Sciatic nerve (tissue), 2 donors: ENCODE data around the gene ANKZF1. TPM values are rescaled to one million over a fixed set of nuclear protein-coding genes. Genes with fewer than 3 reads are reported as not detected.
"Not testable (repeated sequence)": the region's sequence is repeated elsewhere in the genome, so short reads cannot be mapped to it uniquely, and the experiment has no call there.

Experiments
- ATAC-seq: fragments of 200-7000 bp; cut with Tn5 transposase; one replicate; pipeline ENCODE4 v1.9.1; 2020; ENCODE audit warnings: mild to moderate bottlenecking, moderate library complexity
- DNase-seq: peaks from one replicate; pipeline ENCODE4 v3.0.0-alpha.2; 2020; ENCODE audit warnings: low spot score
- intact Hi-C: fragments of 100-400 bp; cut with DNase I; formaldehyde crosslinking; loops from one replicate; pipeline ENCODE4 v1.14.2; 2022
- total RNA-seq: library from RNA; stranded (reverse); fragmentation: NEBNext Ultra II Directional; extraction: Animal tissue kit (Norgen Biotek cat#: 25700); gene quantifications from one replicate; pipeline ENCODE4 v1.2.1, GENCODE V29; 2021
- donor health status: DM: no; HTN: no; CAD: no.
- donor health status: DM: no; HTN: no; CAD: no.

Gene ANKZF1
- total RNA-seq, 1 donor from 2014 or later = 46.9 TPM

DNA sequence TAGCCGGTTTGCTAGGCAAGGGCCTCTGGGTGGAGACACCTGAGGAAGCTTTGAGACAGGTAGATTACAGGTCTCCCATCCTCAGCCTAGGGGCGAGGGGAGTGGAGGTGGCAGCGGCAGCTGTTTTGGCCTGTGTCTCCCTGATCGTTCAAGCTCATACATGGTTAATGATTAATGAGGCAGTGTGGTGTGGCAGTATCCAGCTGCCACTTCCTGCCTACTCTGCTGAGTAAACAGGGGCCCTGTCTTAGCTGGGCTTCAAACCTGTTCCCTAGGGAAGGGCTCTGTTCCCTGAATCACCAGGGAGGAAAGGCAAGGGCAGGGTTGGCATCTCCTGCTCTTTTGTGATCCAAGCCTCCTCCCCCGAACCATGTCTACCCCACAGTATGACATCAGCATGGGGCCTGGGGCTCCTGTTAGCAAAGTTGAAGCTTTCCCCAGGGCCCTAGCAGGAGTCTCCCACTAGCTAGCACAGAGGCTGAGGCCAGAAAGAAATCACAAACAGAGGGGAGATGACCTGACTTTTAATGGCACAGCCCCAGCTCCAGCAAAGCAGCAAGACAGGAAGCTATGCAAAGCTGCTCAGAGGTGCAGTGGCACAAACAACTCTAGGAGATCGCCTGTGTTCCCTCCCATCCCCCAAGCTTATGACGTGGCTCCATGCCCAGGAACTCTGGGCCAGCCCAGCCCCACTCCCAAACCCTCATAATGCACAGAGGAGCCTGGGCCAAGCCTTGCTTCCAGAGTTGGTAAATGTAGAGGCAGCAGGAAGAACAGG lies 19.8 kb downstream of the ANKZF1 start:
- ATAC-seq (peak; percentile 10), DNase-seq (peak; percentile 80)
- intact Hi-C loops = loop anchor here (10.0 kb wide), 1 partner anchor 1175 kb away; no protein-coding TSS in a partner anchor

DNA sequence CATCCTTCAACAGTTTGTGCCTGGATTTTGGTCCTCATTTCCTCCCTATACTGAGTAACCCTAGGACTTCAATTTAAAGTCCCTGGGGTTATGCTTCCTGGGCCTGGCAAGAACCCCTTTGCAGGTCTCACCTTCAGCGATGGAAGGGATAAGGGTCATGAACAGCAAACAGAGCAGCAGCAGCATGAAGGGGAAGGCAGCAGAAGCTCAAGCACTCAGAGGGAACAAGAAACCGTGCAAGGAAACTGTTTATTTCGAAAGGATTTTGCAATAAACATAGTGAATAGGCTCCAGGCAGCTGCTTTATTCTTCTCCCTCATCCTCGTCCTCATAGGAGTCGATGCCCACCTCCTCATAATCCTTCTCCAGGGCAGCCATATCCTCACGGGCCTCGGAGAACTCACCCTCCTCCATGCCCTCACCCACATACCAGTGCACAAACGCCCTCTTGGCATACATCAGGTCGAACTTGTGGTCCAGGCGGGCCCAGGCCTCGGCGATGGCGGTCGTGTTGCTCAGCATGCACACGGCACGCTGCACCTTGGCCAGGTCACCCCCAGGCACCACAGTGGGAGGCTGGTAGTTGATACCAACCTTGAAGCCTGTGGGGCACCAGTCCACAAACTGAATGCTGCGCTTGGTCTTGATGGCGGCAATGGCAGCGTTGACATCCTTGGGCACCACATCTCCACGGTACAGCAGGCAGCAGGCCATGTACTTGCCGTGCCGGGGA lies 20.6 kb downstream of the ANKZF1 start:
- no peak for DNase-seq
- intact Hi-C loops = no loop called here
- ATAC-seq = no peak

DNA sequence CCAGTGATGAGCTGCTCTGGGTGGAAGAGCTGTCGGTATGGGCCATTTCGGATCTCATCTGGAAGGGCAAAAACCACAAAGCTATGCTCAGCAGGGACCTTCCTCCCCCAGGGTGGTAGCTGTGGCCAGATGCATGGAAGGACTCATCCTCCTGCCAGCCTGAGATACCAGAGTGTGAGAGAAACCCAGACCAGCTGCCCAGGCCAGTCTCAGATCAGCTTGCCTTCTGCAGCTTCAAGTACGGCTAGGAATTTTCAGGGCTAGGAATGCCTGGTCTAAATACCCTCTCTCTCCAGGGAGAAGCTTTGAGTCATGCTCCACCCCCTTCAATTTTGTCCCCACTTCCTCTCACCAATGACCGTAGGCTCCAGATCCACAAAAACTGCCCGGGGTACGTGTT lies 22.1 kb downstream of the ANKZF1 start:
- ATAC-seq (no peak), DNase-seq (no peak)
- intact Hi-C loops = no loop called here

DNA sequence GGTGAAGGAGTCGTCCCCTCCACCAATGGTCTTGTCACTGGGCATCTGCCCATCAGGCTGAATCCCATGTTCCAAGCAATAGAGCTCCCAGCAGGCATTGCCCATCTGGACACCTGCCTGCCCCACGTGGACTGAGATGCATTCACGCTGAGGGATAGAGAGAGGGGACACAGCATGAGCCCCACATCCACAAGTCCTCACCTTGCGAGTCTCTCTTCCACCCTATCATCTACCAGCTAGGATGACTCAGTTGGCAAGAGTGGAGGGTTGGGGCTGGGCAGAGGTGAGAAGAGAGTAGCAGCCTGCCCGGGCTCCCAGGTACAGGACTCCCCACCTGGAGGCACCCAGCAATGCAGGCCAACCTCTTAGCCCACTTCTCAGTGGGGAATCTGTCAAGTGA lies 22.5 kb downstream of the ANKZF1 start:
- intact Hi-C loops = no loop called here
- DNase-seq (no peak), ATAC-seq (no peak)

DNA sequence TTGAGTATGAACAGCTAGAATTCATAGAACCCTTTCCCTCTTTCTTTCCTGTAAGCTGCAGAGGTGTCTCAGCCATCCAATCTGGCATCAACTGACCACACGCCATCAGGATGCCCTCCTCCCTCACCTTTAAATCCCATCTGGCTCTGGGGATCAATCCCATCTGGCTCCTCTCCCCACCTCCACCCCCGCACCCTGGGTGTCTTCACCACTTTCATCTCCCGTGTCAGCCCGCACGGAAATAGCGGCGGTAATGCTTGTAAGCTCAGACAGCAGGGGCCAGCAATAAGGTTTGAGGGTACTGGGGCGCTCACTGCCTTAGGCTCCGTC lies 22.9 kb downstream of the ANKZF1 start:
- intact Hi-C loops = no loop called here
- ATAC-seq (no peak), DNase-seq (no peak)

DNA sequence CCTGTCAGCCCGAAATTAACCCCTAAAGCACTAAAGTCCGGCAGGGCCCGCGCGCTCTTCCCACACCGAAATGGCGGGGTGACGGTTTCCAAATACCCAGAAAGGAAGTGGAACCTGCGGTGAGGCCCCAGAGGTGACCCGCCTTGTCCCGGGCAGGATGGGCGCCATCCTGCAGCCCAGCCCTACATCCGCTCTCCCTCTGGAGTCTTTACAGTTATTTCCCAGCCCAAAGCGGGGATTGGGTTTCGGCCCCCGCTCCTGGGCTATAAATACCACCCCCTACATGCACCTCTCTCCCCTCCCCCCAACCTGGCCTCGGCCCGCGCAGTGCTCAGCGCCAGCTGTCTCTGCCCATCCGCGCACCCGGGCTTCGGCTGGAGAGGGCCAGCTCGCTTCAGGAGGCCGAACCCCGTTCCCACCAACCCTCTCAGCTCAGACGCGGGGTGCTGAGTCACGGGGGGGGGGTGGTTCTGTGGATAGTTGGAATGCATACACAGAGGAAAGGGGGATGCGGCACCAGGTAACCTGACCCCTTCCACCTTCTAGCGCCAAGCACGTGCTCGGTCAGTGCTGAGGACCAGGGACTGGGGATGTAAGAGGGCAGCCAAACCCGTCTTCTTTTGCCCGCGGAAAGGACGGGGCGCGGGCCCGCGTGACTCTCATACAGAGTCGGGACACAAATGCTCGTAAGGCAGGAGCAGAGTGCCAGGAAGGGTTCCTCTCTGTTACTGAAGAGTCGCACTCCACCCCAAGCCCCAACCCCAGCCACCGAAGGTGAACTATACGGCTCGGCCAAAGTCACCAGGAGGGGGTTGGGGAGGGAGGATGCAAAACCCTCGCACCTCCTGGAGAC lies 23.5 kb downstream of the ANKZF1 start, which contains the start of gene TUBA4B:
TSS of gene TUBA4B (plus strand) at position 344 of the 853 bp plus-strand sequence. CDS start at position 509, 165 bp downstream.
- intact Hi-C loops = no loop called here

DNA sequence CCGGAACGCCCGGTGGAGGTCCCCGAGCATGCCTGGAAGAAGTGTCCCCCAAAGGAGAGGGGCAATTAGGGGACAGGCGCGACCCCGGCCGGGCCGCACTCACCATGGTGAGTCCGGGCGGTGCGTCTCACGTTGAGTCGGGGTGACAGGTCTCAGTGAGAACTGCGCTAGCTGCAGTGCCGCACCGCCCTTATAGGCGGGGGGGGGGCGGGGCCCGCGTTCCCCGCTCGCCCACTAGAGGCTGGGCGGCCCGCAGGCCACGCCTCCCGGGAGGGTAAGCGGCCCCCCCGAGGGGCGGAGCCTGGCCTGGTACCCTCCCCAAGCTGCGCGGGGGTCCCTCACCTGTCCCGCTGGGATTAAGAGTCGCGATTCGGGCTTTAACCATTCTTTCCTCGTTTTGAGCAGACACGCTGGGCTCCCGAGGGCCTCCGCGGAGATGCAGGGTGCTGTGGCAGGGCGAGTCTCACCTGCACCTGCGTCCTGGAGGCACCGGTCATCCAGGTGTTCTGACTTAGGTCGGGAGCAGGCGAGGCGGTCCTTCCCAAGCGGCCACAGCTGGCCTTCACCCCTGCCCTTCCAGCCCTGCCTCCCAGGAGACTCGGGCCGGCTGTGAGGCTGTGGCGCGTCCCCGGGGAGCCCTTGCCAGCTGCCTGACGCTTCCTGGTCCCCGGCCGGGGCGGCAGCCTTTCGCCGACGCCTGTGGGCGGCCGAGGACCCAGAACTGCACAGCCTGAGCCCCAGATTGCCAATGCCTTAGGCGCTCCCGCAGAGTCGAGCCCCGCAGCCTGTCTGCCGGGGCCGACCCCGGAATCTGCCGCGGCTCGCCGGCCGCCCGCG lies 24.4 kb downstream of the ANKZF1 start, which contains the start of gene TUBA4A:
TSS of gene TUBA4A (minus strand) at position 166 of the 837 bp plus-strand sequence. CDS start at position 106, 60 bp downstream.
- DNase-seq = peak; percentile 89
- intact Hi-C loops = no loop called here

More for the DNA sequence above, 23.5 kb downstream of the ANKZF1 start, which contains the start of gene TUBA4B:
- peak; percentile 63 for DNase-seq
- ATAC-seq = peak; percentile 43

DNA sequence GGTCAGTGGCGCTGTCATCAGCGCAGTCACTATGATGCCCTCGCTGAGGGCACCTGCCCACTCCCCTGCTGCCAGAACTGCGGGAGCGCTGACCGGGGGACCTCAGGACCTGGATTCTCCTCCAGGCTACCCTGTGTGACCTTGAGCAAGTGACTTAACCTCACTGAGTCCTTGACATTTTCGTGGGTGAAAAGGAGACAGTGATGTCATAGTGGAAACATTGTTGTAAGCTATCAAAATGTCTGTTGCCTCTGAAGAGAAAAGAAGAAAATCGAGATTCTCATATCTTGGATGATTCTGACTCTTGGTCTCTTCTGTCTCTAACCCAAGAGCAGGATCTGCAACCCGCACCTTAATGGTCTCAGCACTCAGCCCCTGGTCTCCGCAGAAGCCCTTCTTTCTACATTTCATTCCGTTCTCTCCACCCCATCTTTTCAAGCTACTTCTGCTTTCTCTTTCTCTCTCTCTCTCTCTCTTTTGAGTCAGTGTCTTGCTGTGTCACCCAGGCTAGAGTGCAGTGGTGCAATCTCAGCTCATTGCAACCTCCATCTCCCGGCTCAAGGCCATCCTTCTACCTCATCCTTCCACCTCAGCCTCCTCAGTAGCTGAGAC lies 25.1 kb downstream of the ANKZF1 start:
- no peak for ATAC-seq
- intact Hi-C loops = no loop called here
- DNase-seq = no peak

More for the DNA sequence above, 24.4 kb downstream of the ANKZF1 start, which contains the start of gene TUBA4A:
- ATAC-seq = peak; percentile 92

DNA sequence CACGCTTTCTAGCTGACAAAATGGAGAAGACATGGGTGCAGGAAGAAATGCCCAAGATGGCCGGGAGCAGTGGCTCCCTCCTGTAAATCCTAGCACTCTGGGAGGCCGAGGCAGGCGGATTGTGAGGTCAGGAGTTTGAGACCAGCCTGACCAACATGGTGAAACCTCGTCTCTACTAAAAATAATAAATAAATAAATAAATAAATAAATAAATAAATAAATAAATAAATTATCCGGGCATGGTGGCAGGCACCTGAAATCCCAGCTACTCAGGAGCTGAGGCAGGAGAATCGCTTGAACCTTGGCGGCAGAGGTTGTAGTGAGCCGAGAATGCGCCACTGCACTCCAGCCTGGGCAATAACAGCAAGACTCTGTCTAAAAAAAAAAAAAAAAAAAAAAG lies 29.3 kb downstream of the ANKZF1 start:
- ATAC-seq, intact Hi-C loops, DNase-seq: not testable (repeated sequence)

DNA sequence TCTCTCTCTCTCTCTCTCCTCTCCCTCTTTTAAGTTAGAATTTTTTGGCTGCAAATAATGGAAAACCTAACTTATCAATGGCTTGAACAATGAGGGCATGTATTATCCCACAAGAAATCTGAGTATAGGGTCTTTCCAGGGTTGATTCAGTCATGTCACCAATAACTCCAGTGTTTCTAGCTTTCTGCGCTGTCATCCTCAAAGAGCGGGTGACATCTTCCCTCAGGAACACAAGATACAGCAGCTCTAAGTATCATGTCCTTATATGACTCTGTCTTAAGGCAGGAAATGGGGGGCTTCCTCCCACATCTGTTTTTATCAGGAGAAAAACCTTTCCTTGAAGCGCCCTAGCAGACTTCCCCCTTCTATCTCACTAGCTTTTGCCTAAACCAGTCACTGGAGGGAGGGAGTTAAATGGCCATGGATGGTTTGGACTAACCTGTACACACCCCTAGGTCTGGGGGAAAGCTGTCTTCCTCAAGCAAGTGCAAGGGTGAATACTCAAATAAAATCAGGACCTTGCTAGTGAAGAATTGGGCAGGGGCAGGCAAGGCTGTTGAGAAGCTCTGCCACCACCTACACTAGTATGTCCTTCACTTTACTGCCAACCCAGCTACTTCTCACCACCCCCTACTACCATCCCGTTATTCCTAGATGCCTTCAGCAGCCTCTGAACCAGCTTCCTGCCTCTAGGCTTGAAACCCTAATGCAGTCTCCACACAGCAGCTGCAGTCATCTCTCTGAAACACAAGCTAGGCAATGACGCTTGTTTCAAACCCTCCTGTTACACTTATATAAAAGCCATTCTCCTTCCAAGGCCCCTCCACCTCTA lies 31.6 kb downstream of the ANKZF1 start:
- ATAC-seq (no peak), DNase-seq (no peak)
- intact Hi-C loops = no loop called here

DNA sequence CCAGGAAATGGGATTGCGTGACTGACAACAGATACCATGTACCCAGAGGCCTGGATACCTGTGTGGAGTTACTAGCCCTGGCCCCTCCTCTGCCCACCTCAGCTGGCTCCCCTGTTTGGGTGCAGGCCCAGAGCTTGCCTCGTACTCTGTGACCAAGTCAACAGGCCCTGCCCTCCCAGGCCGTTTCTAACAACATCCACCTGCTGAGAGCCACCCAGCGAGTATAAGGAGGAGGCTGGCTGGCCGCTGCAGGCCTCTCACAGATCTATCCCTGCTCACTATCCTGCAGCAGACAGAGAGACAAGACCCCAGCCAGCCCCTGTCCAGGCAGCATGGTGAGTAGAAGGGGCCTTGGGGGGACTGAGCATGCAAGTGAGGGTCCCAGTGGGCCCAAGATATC lies 36.6 kb downstream of the ANKZF1 start:
- ATAC-seq (no peak), DNase-seq (no peak)
- intact Hi-C loops = no loop called here

DNA sequence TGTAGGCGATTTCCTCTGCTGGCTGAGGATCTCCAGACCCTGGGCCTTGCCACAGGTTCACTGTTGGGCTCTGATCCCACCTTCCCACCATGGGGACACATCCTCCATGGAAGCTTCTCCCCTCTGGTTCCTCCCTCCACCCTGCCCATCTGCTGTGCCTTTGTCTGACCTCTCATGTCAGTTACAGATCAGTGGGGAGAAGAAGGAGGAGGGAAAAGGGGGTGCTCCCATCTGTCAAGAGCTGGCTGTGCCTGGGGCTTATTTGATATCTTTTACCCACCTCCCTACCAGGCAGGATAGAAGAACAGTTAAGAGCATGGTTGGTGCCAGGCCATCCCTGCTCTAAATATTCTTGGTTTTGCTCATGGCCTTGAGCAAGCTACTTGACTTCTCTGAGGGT lies 37.3 kb downstream of the ANKZF1 start:
- ATAC-seq = no peak
- DNase-seq = no peak
- intact Hi-C loops = loop anchor here (1.0 kb wide), 1 partner anchor 22 kb away; the partner anchor contains the start of genes GLB1L and STK16

DNA sequence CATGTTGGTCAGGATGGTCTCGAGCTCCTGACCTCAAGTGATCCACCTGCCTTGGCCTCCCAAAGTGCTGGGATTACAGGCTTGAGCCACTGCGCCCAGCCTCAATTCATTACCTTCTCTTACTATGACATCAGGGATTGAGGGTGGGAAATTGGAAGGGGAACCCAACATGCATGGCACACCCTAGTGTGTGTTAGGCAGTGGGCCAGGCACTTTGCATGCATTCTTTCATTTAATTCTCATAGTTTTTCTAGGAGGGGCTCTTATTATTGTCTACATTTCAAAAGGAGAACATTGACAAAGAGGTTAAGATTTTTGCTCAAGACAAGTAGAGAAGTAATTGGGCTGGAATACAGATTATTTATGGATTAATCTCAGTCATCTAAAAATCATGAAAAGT lies 38.7 kb downstream of the ANKZF1 start:
- no peak for ATAC-seq
- intact Hi-C loops = no loop called here
- no peak for DNase-seq

DNA sequence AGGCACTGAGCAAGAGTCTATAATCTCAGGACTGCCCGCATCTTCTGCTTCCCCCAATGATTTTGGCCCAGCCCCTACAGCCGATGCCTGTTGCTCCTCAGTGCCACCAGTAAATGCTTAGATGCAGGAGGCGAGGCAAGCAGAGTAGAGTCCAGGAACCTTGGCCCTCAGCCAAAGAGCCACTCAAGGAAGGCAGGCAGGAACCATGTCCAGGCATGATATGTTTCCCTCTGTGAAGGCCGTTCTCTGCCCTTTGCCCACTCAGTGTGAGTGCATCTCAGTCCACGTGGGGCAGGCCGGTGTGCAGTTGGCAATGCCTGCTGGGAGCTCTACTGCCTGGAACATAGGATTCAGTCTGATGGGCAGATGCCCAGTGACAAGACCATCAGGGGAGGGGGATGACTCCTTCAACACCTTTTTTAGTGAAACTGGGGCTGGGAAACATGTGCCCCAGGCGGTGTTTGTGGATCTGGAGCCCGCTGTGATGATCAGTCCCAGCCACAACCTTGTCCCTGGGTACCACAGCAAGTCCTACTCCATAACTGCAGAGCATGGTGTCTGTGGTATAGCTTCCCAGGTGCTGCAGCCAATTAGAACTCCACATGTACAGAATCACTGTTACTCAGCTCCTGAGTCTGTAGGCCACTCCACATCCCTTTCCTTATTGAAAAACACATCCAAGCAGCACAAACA lies 39.9 kb downstream of the ANKZF1 start:
- DNase-seq (no peak), ATAC-seq (no peak)
- intact Hi-C loops = no loop called here

DNA sequence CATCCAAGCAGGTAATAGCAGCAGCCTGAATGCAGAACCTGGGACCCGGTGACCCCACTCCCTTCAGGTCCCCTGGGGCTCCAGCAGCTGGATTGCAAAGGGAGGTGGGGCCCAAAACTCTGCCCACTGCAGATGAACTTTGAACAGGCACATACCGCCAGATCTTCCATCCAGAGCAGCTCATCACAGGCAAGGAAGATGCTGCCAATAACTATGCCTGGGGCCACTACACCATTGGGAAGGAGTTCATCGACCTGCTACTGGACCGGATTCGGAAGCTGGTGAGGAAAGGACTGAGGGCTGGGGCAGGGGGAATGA lies 40.4 kb downstream of the ANKZF1 start:
- ATAC-seq (no peak), DNase-seq (no peak)
- intact Hi-C loops = no loop called here

DNA sequence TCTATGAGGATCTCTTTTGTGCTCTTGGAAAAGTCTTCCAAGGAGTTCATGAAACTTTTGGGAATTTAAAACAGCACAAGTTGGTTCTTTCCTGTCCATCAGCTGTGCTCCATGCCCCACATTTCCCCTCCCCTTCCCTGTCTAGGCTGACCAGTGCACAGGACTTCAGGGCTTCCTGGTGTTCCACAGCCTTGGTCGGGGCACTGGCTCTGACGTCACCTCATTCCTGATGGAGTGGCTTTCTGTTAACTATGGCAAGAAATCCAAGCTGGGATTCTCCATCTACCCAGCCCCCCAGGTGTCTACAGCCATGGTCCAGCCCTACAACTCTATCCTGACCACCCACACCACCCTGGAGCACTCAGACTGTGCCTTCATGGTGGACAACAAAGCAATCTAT lies 41.4 kb downstream of the ANKZF1 start:
- DNase-seq = no peak
- peak; percentile 20 for ATAC-seq
- intact Hi-C loops = no loop called here

DNA sequence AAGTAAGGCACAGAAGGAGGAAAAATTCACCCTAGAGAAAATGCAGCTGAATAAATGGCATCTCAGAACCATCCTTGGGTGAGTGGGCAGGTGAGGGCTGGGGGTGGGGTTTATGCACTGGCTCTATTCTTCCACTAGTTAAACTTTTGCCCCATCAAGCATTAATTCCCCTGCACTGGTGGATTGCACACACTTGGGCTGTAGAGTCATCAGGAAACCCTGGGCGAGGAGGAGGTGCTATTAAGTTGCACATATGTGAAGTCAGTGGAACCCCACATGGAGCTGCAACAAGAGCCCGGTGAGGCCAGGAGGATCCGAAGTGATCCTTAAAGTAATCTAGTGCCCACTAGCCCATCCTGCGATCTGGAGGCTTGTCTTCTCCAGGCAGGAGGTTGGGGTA lies 42.8 kb downstream of the ANKZF1 start:
- ATAC-seq (no peak), DNase-seq (no peak)
- intact Hi-C loops = no loop called here
